ENCODE measurements around the gene C16orf74. TPM values are rescaled to one million over a fixed set of nuclear protein-coding genes. Genes with fewer than 3 reads are reported as not detected.

C16orf74 gene
- total RNA-seq, 1 donor: 0.81 TPM

DNA sequence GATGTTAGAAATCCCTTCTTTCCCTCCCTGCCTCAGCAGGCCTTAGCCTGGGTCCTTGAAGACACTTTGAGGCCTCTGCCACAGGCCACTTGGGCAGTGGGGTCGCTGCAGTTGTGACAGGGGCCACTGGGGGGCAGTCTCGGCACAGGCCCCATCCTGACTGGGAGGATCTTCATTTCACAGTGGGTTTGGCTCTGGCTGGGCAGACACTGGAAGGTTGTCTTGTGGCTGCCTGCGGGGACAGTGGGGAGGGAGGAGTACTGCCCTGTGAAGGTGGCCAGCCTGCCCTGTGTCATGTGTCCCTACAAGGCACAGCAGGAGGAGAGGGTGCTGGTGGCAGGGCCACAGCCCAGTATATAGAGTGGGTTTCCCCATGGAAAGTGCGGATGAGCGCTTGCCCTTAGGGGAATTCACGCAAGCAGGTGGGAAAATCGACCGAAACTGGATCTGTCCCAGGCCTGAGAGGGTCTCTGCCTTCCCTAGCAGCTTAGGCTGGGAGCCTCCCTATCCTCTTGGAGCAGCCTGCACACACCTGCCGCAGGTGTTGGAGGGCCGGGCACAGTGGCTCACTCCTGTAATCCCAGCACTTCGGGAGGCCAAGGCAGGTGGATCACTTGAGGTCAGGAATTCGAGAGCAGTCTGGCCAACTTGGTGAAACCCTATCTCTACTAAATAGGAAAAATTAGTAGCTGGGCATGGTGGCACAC lies 90.9 kb downstream of the C16orf74 start:
- no peak overlapping the region for H3K4me3 ChIP-seq (ENCODE audit: low read depth, low read length)
- DNase-seq (ENCODE audit: low read depth): peak; percentile 39
- TF ChIP-seq, protein P1, sequence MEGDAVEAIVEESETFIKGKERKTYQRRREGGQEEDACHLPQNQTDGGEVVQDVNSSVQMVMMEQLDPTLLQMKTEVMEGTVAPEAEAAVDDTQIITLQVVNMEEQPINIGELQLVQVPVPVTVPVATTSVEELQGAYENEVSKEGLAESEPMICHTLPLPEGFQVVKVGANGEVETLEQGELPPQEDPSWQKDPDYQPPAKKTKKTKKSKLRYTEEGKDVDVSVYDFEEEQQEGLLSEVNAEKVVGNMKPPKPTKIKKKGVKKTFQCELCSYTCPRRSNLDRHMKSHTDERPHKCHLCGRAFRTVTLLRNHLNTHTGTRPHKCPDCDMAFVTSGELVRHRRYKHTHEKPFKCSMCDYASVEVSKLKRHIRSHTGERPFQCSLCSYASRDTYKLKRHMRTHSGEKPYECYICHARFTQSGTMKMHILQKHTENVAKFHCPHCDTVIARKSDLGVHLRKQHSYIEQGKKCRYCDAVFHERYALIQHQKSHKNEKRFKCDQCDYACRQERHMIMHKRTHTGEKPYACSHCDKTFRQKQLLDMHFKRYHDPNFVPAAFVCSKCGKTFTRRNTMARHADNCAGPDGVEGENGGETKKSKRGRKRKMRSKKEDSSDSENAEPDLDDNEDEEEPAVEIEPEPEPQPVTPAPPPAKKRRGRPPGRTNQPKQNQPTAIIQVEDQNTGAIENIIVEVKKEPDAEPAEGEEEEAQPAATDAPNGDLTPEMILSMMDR (IDR thresholded peaks at IDR 0.05; ENCODE audit: insufficient read depth, low read length): peak; percentile 91

DNA sequence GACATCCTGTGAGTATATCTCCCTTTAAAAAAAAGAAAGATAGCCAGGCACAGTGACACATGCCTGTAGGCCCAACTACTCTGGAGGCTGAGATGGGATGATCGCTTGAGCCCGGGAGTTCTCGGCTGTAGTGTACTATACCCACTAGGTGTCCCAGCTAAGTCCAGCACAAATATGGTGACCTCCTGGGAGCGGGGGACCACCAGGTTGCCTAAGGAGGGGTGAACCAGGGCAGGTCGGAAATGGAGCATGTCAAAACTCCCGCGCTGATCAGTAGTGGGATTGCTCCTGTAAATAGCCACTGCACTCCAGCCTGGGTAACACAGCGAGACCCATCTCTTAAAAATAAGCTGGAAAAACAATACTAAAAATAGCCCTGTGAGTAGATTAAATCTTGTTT lies 91.6 kb downstream of the C16orf74 start:
- TF ChIP-seq, protein P1 (IDR thresholded peaks at IDR 0.05; ENCODE audit: insufficient read depth, low read length): no peak
- H3K4me3 ChIP-seq (ENCODE audit: low read depth, low read length): no peak overlapping the region
- no peak for DNase-seq (ENCODE audit: low read depth)

DNA sequence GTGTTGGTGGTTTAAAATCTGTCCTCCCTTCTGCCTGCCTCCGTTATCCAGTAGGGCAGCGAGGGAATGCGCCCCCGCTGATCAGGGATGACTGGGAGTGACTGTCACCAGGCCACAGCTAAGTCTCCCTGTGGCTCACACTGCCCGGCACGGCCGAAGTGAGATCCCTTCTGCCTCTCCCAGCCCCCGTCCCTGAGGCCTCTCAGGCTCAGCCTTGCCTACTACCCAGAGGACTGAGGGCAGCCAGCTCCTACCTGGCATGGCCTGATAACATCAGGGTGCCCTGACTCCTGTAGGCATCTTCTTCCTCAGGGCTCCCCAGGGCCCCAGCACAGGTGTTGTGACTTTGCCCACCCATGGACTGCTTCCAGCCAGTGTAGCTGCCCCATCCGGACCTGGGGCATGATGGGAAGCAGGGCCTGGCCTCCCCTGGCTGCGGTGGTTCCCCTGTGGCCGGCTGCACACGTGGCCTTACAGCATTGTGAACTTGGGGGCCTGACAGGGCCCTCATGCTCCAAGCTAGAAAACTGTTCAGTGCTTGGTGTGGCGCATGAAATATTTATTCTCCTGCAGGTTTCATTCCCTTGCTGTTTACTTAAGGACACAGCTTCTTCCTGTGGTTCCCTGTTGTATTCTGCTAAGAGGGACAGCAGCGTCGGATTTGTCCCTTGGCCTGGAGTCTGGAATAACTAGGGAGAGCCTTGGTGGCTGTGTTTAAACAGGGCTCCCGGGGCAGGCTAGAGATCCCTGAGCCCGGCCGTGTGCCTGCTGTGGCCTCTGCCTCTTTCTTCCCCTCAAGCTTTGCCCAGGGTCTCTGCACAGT lies 92.2 kb downstream of the C16orf74 start:
- no peak overlapping the region for H3K4me3 ChIP-seq (ENCODE audit: low read depth, low read length)
- TF ChIP-seq, protein P1 (IDR thresholded peaks at IDR 0.05; ENCODE audit: insufficient read depth, low read length): no peak
- no peak for DNase-seq (ENCODE audit: low read depth)

DNA sequence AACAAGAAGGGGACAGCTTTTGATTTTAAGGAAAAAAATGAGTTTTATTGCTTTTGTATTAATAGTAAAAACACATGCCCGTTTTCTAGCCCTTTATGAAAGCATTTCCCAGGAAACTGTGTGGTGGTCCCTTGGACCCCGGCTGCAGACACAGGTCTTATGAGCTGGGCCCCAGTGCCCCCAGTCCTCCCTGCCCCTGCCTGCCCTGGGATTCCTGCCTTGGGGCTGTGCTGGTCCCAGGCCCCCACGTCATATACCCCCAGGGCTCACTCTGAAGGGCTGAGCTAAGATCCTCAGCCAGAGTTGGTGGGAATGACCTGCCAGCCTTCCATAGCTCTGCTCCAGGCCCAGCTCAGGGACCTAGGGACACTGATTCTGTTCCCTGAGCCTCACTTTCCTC lies 92.9 kb downstream of the C16orf74 start:
- H3K4me3 ChIP-seq (ENCODE audit: low read depth, low read length): no peak overlapping the region
- TF ChIP-seq, protein P1 (IDR thresholded peaks at IDR 0.05; ENCODE audit: insufficient read depth, low read length): no peak
- DNase-seq (ENCODE audit: low read depth): no peak

Small RNA genes lying within 50 kb of the gene (small RNA-seq; reads per million reads assigned to genes)
- gene RN7SL381P: not detected
- gene RNU1-103P: not detected

Other genes with a start within 250 kb of the C16orf74 start
- 23.1 and 25.2 TPM in 2 replicates for gene GSE1, start 137.8 kb downstream of the C16orf74 start, total RNA-seq (ENCODE audit: low replicate concordance)
- 0.08 and 19.1 TPM in 2 replicates for gene GINS2, start 62.1 kb downstream of the C16orf74 start, total RNA-seq (ENCODE audit: low replicate concordance)
- 18.6 and 23.8 TPM in 2 replicates for gene EMC8, start 48.4 kb upstream of the C16orf74 start, total RNA-seq (ENCODE audit: low replicate concordance)
- gene COX4I1, start 48.6 kb upstream of the C16orf74 start, total RNA-seq (ENCODE audit: low replicate concordance): 348 and 421 TPM in 2 replicates
- not detected in 2 replicates for gene IRF8, start 148.1 kb upstream of the C16orf74 start, total RNA-seq (ENCODE audit: low replicate concordance)